Stimulated activated CD8-positive, alpha-beta memory T cell treated with anti-CD3 and anti-CD28 coated beads, Interleukin-2, amount 100 ng/mL, for 1 hour (primary cell): ENCODE data around the gene BRD9.
"Not testable (repeated sequence)": the region's sequence is repeated elsewhere in the genome, so short reads cannot be mapped to it uniquely, and the experiment has no call there.

ENCODE experiments used
- DNase-seq, 2 donors: peaks; one replicate each; pipeline ENCODE4 v3.0.0-alpha.2; 2020; ENCODE audit warnings: low read depth in 2 of 2

BRD9 gene

DNA sequence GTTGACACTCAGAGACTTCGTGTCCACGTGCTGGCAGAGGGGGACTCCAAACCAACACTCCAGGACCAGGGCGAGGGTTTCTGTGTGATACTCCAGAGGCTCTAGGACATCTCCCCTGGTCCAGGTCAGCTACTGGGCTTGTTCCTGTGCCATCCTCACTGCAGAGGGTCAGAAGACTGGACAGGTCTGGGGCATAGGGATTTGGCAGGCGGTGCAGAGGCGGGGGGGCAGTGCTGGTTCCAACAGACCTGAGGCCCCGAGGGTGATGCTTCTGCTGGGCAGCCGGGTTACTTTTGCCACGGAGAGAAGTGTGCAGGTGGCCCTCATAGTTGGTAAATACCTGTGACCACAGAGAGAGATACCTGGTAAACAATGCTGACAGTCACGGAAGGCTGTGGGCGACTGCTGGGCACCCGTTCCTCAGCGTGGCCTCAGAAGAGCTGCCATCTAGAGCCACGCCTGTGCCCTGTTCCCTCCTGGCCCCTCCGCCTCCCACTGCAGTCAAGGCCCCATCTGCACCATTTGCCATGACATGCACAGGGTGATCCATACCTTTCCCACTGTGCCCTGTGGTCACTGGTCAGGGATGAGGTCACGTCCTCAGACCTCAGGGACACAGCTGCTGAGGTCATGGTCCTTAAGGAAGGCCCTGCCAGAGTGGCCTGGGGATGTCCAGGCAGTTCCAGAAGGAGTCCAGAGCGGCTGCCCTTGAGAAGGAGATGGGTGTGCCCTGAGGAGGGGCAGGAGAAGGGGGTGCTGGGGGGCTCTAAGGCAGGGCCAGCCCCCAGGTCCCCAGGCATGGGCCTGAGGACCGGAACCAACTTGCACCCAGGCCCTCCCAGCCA is 30.1 kb upstream of the BRD9 start:
- DNase-seq: no peak

DNA sequence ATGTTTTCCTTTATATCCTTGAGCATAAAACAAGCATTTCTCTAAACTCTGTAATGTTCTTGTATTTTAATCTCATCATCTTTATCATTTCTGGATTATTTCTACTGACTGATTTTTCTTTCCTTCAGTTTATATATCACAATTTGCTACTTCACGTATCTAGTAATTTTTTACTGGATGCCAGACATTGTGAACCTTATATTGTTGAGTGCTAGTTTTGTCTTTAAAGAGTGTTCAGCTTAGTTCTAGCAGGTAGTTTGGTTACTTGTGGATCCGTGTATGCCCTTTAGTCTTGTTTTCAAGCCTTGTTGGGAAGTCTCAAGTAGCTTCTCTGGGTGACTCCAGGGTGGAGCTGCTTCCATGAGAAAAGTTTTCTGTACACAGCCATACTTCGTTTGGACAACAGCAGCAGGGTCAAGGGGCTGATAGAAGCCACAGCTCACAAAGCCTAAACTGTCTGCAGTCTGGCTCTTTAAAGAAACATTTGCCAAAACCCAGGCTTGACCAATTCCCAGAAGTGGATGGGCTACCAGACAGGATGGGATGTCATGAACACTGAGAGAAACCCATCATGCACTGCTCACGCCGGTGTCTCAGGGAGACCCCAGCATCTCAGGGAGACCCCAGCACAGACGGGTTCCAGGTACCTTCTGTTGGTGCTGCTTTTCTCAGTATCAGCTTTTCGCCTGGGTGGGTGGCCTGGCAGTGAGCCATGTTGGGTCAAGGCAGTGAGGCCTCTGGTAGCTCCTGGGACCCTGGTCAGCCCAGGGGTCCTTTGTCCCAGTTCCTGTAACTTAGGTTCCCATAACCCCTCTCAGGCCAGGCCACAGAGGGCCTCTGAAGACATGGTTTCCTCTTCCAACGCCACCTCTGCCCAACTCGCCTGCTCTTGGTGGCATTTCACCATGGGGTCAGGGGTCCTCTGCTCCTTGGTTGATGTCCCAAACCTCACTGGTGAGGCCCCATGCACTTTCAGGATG is 29.1 kb upstream of the BRD9 start:
- no peak for DNase-seq

DNA sequence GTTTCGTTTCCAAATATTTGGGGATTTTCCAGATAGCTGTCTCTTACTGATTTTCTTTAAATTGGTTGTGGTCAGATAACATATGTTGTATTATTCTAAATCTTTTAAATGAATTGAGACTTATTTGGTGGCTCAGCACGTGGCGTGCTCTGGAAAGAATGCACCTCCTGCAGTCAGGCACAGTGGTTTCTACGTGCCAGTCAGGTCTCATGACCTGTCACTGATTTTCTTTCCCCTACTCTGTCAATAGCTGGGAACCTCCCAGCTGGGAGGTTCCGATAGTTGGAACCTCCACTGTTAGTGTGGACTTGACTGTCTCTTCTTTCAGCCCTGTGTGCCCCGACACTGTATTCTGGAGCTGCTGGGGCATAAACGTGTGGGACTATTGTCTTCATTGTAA is 27.7 kb upstream of the BRD9 start:
- DNase-seq: no peak

DNA sequence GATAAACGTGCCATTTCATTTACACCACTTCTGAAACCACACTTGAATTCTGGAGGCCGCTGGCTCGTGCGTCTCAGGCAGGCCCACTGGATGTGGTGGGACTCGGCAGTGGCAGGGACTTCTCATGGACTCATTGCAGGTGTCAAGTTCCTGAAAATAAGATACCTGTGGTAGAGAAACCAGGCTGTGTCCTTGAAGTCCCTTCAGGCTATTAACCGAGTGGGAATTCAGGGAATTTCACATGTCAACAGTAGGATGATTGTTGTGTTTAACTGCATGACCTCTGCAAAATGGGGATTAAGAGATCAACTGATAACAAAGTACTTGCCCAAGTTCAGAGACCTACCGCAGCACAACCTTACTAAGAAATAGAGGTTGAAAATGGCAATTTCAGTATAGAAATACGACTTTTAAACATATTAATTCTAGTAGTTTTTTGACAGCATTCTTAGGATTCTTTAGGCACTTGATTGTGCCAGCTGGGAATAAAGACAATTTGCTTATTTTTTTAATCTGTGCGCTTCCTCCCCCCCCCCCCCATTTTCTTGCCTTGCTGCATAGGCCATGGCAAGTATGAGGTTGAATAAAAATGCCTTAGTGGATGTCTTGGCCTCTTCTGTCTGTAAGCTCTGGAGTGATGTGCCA is 26.9 kb upstream of the BRD9 start:
- DNase-seq: no peak

DNA sequence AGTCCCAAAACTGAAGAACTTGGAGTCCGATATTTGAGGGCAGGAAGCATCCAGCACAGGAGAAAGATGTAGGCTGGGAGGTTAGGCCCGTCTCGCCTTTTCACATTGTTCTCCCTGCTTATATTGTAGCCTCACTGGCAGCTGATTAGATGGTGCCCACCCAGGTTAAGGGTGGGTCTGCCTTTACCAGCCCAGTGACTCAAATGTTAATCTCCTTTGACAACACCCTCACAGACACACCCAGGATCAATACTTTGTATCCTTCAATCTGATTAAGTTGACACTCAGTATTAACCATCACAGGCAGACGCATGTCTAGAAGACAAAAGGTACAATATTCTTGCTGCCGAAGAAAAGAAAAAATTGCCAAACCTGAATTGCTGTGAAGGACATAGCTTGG is 26.1 kb upstream of the BRD9 start:
- DNase-seq: not testable (repeated sequence)

DNA sequence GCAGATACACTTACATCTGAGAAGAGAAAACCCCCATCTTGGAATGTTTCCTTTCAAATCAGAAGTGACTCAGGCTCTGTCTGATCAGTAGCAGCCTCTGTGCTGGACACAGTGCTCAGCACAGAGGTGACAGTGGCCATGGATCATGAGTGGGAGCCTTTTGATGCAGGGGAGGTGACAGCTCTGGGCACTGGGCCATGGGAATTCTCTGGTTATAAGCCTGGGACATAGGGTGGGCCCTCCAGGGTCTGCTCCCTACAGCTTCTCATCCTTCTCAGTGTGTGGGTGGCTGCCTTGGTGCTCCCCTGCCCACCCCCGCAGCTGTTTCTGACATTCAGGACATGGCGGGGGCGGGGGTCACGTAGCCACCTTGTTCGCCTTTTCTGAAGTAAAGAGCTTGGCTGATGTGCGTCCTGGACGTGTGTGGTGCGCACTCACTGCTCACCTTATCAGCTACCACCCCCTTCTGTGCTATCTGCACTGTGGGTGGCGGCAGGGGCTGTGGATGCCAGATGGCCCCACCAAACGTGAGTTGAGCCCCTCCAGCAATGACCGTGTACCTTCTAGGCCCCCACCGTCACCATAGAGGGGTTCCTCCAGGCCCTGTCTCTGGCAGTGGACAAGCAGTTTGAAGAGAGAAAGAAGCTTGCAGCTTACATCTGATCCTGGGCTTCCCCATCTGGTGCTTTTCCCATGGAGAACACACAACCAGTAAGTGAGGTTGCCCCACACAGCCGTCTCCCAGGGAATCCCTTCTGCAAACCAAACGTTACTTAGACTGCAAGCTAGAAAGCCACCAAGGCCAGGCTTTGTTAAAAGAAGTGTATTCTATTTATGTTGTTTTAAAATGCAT is 24.1 kb upstream of the BRD9 start:
- no peak for DNase-seq

DNA sequence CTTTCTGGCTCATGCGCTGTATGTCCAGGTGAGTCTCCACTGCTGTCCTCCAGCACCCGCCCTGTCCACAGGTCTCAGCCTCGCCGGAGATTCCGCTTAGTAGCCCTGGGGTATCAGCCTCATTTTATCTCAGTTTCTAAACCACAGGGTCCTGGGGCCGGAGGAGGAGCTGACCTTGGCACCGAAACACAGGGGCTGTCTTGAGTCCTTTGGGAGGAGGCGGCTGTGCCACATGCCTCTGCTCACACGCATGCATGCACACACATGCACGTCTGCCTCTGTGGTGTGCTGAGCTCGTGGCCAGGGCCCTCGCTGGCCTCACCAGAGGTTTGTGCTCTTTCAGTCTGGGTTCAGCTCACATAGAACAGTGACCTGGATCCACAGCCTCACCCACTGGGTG is 23.3 kb upstream of the BRD9 start:
- DNase-seq: no peak

DNA sequence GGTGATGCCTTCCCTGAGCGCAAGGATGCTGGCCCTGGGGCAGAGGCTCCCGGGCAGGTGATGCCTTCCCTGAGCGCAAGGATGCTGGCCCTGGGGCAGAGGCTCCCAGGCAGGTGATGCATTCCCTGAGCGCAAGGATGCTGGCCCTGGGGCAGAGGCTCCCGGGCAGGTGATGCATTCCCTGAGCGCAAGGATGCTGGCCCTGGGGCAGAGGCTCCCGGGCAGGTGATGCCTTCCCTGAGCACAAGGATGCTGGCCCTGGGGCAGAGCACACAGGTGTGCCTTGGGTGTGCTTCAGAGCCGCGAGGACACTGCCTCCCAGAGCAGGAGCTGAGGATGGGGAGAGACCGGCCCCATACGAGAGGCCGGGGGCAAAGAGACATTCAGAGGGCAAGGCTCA is 22.7 kb upstream of the BRD9 start:
- DNase-seq: not testable (repeated sequence)

DNA sequence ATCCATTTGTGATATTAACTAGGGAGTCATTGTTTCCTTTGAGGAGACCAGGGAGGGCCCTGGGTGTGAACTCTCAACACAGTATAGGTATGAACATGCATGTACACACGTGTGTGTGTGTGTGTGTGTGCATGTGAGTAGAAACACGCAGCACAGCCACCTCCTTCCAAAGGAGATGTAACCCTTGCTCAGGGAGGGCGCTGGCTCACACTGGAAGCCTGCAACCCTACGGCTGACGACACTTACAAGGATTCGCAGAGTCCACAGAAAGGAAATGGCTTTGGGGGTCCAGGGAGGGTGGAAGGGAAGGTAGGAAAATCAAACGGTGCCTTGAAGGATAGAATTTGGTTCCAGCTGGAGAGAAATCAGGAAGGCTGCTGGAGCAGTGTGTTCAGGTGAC is 22.0 kb upstream of the BRD9 start:
- no peak for DNase-seq

DNA sequence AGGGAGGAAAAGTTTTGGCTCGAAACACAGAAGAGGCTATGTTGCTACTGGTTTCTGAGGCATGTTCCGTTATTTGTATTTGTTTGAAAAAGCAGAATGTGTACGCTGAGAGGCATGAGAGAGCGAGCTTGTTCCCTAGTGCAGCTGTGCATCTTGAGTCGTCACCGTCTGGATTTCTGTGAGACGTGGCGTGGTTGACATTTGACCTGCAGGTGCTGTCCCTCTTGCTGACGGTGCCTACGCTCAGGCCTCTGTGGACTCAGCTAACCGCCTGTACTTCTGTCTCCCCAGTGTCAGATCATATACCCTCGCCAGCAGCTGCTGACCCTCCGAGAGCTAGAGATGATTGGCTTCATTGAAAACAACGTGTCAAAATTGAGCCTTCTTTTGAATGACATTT is 21.6 kb upstream of the BRD9 start:
- DNase-seq: no peak

DNA sequence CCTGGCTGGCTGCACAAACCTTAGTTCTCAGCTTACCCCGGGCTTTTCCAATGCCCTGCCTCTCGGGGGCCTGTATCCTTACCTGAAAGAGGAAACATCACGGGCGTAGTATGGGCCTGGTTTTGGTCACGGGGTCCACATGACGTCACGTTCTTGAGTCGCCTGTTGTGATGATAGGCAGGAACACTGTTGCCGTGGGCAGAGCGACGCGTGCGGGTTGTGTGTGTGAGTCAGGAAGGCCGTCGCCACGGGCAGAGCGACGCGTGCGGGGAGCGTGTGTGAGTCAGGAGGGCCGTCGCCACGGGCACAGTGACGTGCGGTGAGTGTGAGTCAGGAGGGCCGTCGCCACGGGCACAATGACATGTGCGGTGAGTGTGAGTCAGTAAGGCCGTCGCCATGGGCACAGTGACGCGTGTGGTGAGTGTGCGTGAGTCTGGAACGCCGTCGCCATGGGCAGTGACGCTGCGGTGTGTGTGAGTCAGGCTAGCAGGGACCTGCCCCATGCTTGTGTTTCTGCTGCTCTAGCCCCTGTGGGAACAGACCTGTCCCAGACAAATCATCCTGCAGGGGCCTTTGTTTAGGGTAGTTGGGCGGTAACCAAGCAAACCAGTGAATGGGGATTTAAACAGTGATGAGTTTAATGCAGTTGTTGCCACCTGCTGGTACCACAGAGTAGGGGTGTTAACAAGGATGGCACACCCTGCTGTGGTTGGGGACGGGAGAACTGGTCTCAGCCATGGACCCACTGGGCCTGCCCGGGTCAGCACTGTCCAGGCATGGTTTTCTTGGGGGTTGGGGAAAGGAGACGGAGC is 19.9 kb upstream of the BRD9 start:
- peak; percentile 23 to 27 for DNase-seq

DNA sequence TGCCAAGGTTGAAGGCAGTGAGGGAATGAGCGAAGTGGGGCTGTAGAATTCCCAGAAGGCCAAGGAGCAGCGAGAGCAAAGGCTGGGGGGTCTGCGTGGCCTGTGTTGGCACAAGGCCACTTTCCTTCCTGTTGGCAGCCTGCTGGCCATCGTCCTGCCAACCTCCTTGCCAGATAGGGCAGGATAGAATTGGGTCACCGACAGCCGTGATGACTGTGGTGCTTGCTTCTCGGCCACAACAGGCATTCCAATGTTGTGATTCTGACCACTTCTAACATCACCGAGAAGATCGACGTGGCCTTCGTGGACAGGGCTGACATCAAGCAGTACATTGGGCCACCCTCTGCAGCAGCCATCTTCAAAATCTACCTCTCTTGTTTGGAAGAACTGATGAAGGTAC is 19.0 kb upstream of the BRD9 start:
- DNase-seq: no peak

DNA sequence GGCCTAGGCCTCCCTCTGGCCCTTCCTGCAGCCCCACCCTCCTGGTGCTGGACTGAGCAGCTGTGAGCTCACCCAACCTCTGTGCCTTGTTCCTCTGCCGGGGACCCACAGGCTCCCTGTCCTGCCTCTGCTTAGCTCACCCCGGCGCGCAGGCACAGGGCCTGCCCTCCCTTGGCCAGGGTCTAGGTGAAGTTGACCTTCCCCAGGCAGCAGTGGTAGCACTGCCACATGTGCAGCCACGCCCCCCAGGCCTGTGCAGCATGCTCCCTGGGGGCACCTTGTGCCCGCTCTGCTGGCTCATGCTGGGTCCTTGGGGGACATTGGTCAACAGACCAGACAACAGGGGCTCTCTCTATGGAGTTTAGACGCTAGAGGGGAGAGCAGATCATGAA is 18.2 kb upstream of the BRD9 start:
- no peak for DNase-seq

DNA sequence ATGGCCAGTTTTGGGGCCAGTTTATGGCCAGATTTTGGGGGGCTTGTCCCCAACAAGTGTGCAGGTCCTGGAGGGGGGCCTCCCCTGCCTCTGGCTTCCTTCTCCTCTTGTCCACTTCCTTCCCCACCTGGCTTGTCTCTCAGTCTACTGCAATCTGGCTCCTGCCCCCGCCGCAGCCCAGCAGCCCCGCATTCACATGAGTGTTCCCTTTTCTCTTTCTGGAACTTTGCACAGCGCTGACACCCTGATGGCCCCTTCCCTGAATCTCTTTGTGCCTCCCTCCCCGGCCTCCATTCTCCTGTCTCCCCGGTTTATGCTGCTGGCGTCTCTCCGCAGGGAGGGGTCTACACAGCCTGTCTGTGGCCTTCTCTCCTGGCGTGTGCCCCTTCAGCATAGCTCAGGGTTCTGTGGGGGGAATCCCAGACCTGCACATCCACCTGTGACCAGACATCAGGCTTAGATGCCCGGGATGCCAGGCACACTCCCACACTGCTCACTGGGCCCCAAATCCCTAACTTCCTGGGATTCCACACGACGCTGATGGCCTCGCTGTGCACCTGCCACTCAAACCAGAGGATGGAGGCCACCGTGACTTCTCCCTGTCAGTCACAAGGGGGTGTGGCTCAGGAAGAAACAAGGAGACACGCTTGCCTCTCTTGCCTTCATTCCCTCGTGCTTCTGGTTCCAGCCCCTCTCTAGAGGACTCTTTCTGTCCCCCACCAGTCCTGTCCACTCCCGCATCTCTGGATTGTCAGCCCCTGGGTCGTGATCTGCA is 17.6 kb upstream of the BRD9 start:
- no peak for DNase-seq

DNA sequence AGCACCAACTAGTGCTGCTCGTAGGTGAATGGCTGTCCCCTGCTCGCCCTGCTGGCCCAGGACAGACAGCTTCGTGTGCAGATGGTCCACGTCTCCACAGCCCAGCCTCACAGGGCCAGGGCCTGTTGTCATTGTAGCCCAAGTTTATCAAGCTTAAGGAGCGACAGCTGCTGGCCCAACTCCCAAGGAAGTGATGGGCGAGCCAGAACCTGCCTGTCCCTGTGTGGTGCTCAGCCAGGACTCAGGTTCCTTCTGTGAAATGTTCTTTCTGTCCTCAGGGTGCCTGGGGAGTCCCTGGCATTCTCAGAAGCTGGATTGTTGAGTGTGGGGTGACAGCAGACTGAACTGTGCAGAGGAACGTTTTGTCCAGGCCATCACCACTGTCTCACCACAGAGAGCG is 16.5 kb upstream of the BRD9 start:
- DNase-seq: no peak

DNA sequence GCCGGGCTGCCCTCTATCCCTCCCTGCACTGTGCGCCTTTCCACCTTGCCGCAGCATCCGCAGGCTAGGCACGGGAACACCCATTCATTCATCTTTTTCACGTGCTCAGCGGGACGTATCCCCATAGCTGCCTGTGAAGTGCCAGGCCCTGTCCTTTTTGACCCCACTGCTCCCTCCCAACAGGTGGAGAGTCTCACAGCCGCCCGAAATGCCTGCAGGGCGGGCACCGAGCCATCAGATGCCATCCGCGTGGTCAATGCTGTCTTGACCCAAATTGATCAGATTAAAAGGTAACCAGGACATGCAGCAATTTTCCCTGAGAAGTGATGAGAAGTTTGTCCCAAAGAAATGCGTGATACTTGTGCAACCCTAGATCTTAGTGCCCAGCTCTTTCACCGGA is 15.6 kb upstream of the BRD9 start:
- DNase-seq: no peak

DNA sequence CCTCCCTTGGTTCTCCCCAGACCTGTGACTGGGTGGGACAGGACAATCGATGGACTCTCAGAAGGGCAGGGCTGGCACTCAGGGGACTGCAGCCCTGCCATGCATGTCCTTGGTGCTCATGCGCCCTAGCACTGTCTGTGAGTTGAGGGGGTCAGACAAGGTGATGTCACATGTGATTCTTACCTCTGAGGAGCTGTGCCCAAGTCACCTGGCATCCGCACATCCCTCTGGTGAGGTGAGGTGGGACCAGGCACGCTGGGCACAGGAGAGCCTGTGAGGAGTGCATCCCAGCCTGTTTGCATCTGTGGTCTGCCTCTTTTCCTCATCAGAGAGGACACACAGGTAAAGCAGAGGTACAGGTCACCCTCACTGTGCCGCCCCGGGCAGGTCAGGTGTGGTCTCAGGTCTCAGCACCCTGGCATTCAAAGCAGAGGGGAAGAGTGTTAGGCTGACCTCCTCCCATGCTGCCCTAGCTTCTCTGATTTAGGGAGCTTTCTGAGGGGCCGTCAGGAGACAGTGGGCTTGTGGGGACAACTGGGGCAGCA is 14.8 kb upstream of the BRD9 start:
- no peak for DNase-seq

DNA sequence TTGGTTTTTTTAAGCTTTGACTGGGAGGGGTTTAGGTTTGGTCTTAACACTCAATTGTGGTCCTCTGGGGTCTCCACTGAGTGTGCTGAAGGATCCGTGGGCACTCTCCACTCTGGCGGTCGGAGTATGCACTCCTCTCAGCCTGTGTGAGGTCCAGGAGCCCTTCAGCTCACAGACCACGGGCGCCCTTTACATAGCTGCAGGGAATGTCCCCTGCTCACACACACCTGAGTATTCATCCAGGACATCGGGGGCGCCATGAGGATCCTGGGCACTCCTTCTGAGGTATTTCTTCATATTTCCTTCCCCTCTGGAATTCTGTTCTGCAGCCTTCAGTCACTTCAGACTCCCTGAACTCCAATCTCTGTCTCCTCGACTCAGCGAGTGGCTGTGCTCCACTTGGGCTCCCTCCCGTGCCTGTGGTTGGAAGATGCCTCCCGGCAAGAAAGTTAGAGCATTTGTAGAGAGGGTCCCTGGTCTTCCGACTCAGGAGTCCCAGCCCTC is 12.6 kb upstream of the BRD9 start:
- DNase-seq: no peak

DNA sequence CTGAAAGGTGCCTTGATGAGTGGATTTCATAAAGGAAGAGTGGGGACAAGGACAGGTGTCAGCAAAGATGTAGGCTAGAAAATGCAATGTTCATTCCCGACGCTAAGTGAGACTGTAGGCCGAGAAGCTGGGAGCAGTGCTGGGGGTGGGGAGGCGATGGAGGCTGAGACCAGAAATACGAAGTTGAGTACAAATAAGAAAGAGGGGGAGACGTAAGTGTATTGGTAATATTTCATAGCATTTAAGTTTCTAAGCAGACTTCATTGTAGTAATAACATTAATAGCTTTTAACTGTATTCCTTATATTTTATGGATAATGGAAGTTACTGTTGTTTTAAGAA is 11.1 kb upstream of the BRD9 start:
- DNase-seq: no peak
